Tongue (tissue), 1 donor: ENCODE results near the gene MYOZ2. TPM values are rescaled to one million over a fixed set of nuclear protein-coding genes. Genes with fewer than 3 reads are reported as not detected.

Source experiments
- total RNA-seq: library from RNA; depleted of rRNA; stranded (reverse); fragments of >200 nt; gene quantifications from one replicate; pipeline ENCODE4 v1.2.3, GENCODE V29; 2014

Gene MYOZ2
- total RNA-seq, 1 donor from 2014 or later, result 170 TPM

Other genes with a start within 250 kb of the MYOZ2 start
- gene SYNPO2, start 247.0 kb upstream of the MYOZ2 start, total RNA-seq, result 111 TPM
- gene USP53, start 76.9 kb downstream of the MYOZ2 start, total RNA-seq, result 29.6 TPM
- gene FABP2, start 186.3 kb downstream of the MYOZ2 start, total RNA-seq, result not detected